Activated naive CD8-positive, alpha-beta T cell treated with anti-CD3 and anti-CD28 coated beads, Interleukin-2, amount 10 ng/mL, durations not matched to agents 7 days and 5 days (primary cell): ENCODE results near the gene MTPN. TPM values are rescaled to one million over a fixed set of nuclear protein-coding genes. Genes with fewer than 3 reads are reported as not detected.

Source experiments
- ATAC-seq: fragments of 150-1000 bp; cut with Tn5 transposase; one replicate; pipeline ENCODE4 v1.10.0; 2021; ENCODE audit warnings: low read depth, moderate library complexity
- POLR2A ChIA-PET: fragments of 350-600 bp; sonication (Branson Sonifier 250); formaldehyde crosslinking; loops from one replicate; lab custom pipeline; 2021; ENCODE audit warnings: antibody characterized with exemption; lab: Charles Lee
- DNase-seq: peaks from one replicate; pipeline ENCODE4 v3.0.0; 2021
- H3K27ac Mint-ChIP-seq: one replicate; pipeline ENCODE4 v1.8.0; 2022; ENCODE audit warnings: mild to moderate bottlenecking, mixed read lengths
- H3K27me3 Mint-ChIP-seq: one replicate; pipeline ENCODE4 v1.8.0; 2022; ENCODE audit warnings: mild to moderate bottlenecking, moderate library complexity, mixed read lengths
- H3K36me3 Mint-ChIP-seq: one replicate; pipeline ENCODE4 v1.8.0; 2021; ENCODE audit warnings: mild to moderate bottlenecking, mixed read lengths
- H3K4me1 Mint-ChIP-seq: one replicate; pipeline ENCODE4 v1.8.0; 2021; ENCODE audit warnings: mixed read lengths
- H3K4me3 Mint-ChIP-seq: one replicate; pipeline ENCODE4 v1.8.0; 2022; ENCODE audit warnings: mild to moderate bottlenecking, moderate library complexity, mixed read lengths
- H3K9me3 Mint-ChIP-seq: one replicate; pipeline ENCODE4 v1.8.0; 2021; ENCODE audit warnings: mixed read lengths
- total RNA-seq, 2 experiments: library from RNA; stranded (reverse); gene quantifications; one replicate each; pipeline ENCODE4 v1.2.3, GENCODE V29; 2021

Gene MTPN
- total RNA-seq, 2 experiments from 2014 or later: 120 to 127 TPM

DNA sequence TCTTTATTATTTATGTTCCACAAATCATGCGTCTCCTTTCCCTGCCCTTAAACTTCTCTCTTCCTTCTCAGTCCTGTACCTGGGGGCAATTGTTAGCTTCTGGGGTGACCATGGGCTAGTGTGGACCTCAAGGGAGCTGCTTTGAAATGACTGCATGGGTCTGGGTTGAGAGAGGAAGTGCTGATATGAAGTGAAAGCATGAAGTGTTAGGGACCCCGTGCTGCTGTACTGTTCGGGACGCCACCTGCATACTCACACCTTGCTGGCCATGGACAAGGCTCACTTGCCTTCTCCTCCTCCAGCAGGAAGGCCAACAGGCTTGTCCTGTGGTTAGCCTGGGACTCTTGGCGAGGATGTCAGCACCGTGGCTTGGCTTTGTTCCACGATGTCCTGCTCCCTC lies 56.7 kb downstream of the MTPN start:
- peaks cover 4% of the 10 kb centered on the region for H3K4me1 Mint-ChIP-seq
- H3K36me3 Mint-ChIP-seq: peaks cover 7% of the 10 kb centered on the region
- ATAC-seq: no peak
- peaks cover 2% of the 10 kb centered on the region for H3K9me3 Mint-ChIP-seq
- POLR2A ChIA-PET: no interaction called here
- H3K4me3 Mint-ChIP-seq: no peak overlapping the region
- no peak for DNase-seq
- H3K27ac Mint-ChIP-seq: no peak overlapping the region
- peaks cover 2% of the 10 kb centered on the region for H3K27me3 Mint-ChIP-seq

- peaks cover 4% of the 10 kb centered on the region for H3K4me1 Mint-ChIP-seq
- POLR2A ChIA-PET: no interaction called here
- peaks cover 2% of the 10 kb centered on the region for H3K9me3 Mint-ChIP-seq
- DNase-seq: no peak
- peaks cover 4% of the 10 kb centered on the region for H3K36me3 Mint-ChIP-seq
- no peak overlapping the region for H3K4me3 Mint-ChIP-seq
- H3K27ac Mint-ChIP-seq: no peak overlapping the region
- ATAC-seq: no peak
- H3K27me3 Mint-ChIP-seq: peaks cover 2% of the 10 kb centered on the region
Measured at GRCh38 chr7:135919071-135919841, 57.9 kb downstream of the MTPN start.

GRCh38 chr7:135918134-135918533 lies 59.0 kb downstream of the MTPN start:
- DNase-seq (no peak), ATAC-seq (no peak)
- Mint-ChIP-seq H3K36me3 (peaks cover 4% of the 10 kb centered on the region), H3K27me3 (peaks cover 5% of the 10 kb centered on the region), H3K4me1 (peaks cover 4% of the 10 kb centered on the region), H3K27ac (no peak overlapping the region), H3K9me3 (peaks cover 2% of the 10 kb centered on the region), H3K4me3 (no peak overlapping the region)
- POLR2A ChIA-PET: no interaction called here

GRCh38 chr7:135917721-135918120 lies 59.4 kb downstream of the MTPN start:
- Mint-ChIP-seq H3K27me3 (peaks cover 5% of the 10 kb centered on the region), H3K4me3 (no peak overlapping the region), H3K36me3 (peaks cover 4% of the 10 kb centered on the region), H3K9me3 (peaks cover 2% of the 10 kb centered on the region), H3K27ac (no peak overlapping the region), H3K4me1 (peaks cover 4% of the 10 kb centered on the region)
- ATAC-seq (no peak), DNase-seq (no peak)
- POLR2A ChIA-PET: no interaction called here

GRCh38 chr7:135914346-135914745 lies 62.8 kb downstream of the MTPN start:
- H3K4me3 Mint-ChIP-seq: no peak overlapping the region
- POLR2A ChIA-PET: no interaction called here
- no peaks in the 10 kb centered on the region for H3K36me3 Mint-ChIP-seq
- H3K4me1 Mint-ChIP-seq: peaks cover 4% of the 10 kb centered on the region
- ATAC-seq: no peak
- no peak overlapping the region for H3K27ac Mint-ChIP-seq
- H3K9me3 Mint-ChIP-seq: peaks cover 4% of the 10 kb centered on the region
- DNase-seq: no peak
- peaks cover 8% of the 10 kb centered on the region for H3K27me3 Mint-ChIP-seq

GRCh38 chr7:135913404-135913803 lies 63.8 kb downstream of the MTPN start:
- POLR2A ChIA-PET: no interaction called here
- Mint-ChIP-seq H3K27me3 (peaks cover 8% of the 10 kb centered on the region), H3K36me3 (no peaks in the 10 kb centered on the region), H3K4me3 (no peak overlapping the region), H3K27ac (no peak overlapping the region), H3K4me1 (peaks cover 2% of the 10 kb centered on the region), H3K9me3 (peaks cover 4% of the 10 kb centered on the region)
- DNase-seq (no peak), ATAC-seq (no peak)

GRCh38 chr7:135911099-135911498 lies 66.1 kb downstream of the MTPN start:
- POLR2A ChIA-PET: no interaction called here
- Mint-ChIP-seq H3K4me1 (no peaks in the 10 kb centered on the region), H3K27me3 (peaks cover 8% of the 10 kb centered on the region), H3K4me3 (no peak overlapping the region), H3K9me3 (peaks cover 3% of the 10 kb centered on the region), H3K36me3 (no peaks in the 10 kb centered on the region), H3K27ac (no peak overlapping the region)
- DNase-seq (no peak), ATAC-seq (no peak)

- Mint-ChIP-seq H3K9me3 (peaks cover 3% of the 10 kb centered on the region), H3K27ac (no peak overlapping the region), H3K27me3 (peaks cover 6% of the 10 kb centered on the region), H3K4me3 (no peak overlapping the region), H3K36me3 (no peaks in the 10 kb centered on the region), H3K4me1 (no peaks in the 10 kb centered on the region)
- DNase-seq: no peak
- POLR2A ChIA-PET: no interaction called here
- ATAC-seq: no peak
Measured at GRCh38 chr7:135910393-135911036, 66.6 kb downstream of the MTPN start.

DNA sequence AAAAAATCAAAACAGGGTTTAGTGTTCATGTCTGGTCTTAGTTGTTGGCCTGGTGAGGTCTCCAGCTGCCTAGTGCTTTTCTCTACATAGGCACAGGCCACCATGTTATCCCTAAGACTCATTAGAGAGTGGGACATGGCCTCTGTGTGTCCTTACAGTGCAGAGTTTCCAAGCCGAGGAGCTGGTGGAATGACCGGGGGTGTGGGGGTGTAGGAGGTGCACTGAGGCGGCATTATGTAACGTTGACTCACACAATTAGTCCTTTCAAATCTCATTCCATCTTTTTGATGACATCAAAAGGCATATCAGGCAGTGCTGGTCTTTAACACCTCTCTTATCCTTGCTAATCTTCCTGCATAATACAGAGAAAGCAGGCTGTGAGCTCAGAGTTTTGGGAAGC lies 71.3 kb downstream of the MTPN start:
- H3K36me3 Mint-ChIP-seq: no peaks in the 10 kb centered on the region
- POLR2A ChIA-PET: no interaction called here
- H3K27me3 Mint-ChIP-seq: peaks cover 3% of the 10 kb centered on the region
- no peak for DNase-seq
- H3K9me3 Mint-ChIP-seq: no peaks in the 10 kb centered on the region
- ATAC-seq: no peak
- no peak overlapping the region for H3K27ac Mint-ChIP-seq
- H3K4me3 Mint-ChIP-seq: no peak overlapping the region
- H3K4me1 Mint-ChIP-seq: no peaks in the 10 kb centered on the region

- no peak for DNase-seq
- Mint-ChIP-seq H3K4me1 (no peaks in the 10 kb centered on the region), H3K27me3 (peaks cover 3% of the 10 kb centered on the region), H3K27ac (no peak overlapping the region), H3K4me3 (no peak overlapping the region), H3K9me3 (no peaks in the 10 kb centered on the region), H3K36me3 (no peaks in the 10 kb centered on the region)
- ATAC-seq: no peak
- POLR2A ChIA-PET: no interaction called here
Measured at GRCh38 chr7:135905355-135905754, 71.8 kb downstream of the MTPN start.

DNA sequence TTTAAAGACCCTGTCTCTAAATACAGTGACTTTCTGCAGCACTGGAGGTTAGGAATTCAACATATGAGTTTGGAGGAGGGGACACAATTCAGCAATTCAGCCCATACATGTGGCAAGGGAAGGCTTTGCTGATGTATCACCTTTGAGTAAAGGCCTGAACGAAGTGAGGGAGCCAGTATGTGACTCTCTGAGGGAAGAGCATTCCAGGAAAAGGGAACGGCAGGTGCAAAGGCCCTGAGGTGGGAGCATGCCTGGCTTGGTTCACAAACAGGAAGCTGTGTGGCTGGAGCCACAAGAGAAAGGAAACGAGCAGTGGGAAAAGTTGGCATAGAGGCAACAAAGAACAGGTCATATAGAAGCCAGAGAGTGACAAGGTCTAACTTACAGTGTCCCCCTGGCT lies 72.9 kb downstream of the MTPN start:
- Mint-ChIP-seq H3K36me3 (no peaks in the 10 kb centered on the region), H3K4me3 (no peak overlapping the region), H3K27me3 (no peaks in the 10 kb centered on the region), H3K27ac (no peak overlapping the region), H3K4me1 (no peaks in the 10 kb centered on the region), H3K9me3 (no peaks in the 10 kb centered on the region)
- DNase-seq (no peak), ATAC-seq (no peak)
- POLR2A ChIA-PET: no interaction called here

- no peaks in the 10 kb centered on the region for H3K9me3 Mint-ChIP-seq
- POLR2A ChIA-PET: no interaction called here
- no peak for DNase-seq
- no peaks in the 10 kb centered on the region for H3K27me3 Mint-ChIP-seq
- H3K36me3 Mint-ChIP-seq: no peaks in the 10 kb centered on the region
- H3K4me3 Mint-ChIP-seq: no peak overlapping the region
- no peak for ATAC-seq
- H3K27ac Mint-ChIP-seq: no peak overlapping the region
- H3K4me1 Mint-ChIP-seq: no peaks in the 10 kb centered on the region
Measured at GRCh38 chr7:135901585-135902540, 75.3 kb downstream of the MTPN start.

GRCh38 chr7:135900065-135900546 lies 77.1 kb downstream of the MTPN start:
- Mint-ChIP-seq H3K9me3 (no peaks in the 10 kb centered on the region), H3K4me3 (no peak overlapping the region), H3K27ac (no peak overlapping the region), H3K36me3 (no peaks in the 10 kb centered on the region), H3K4me1 (no peaks in the 10 kb centered on the region), H3K27me3 (no peaks in the 10 kb centered on the region)
- no peak for ATAC-seq
- no peak for DNase-seq
- POLR2A ChIA-PET: no interaction called here
